ENCODE measurements around the gene NLRP6.

DNA sequence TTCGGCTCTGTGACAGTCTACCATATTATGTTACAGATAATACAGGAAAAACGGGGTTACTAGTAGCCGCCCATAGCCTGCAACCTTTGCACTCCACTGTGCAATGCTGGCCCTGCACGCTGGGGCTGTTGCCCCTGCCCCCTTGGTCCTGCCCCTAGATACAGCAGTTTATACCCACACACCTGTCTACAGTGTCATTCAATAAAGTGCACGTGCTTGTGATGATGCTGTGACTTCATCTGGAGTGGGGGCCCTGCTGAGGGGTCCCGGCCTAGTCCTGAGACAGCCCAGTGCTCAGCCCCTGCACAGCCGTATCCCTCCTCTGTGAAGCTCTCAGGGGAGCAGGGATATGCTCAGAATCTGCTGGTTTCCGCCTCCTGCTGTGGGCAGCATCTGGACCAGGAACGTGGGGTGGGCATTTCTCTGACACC lies 36.9 kb downstream of the NLRP6 start:
- TF ChIP-seq, protein P1, sequence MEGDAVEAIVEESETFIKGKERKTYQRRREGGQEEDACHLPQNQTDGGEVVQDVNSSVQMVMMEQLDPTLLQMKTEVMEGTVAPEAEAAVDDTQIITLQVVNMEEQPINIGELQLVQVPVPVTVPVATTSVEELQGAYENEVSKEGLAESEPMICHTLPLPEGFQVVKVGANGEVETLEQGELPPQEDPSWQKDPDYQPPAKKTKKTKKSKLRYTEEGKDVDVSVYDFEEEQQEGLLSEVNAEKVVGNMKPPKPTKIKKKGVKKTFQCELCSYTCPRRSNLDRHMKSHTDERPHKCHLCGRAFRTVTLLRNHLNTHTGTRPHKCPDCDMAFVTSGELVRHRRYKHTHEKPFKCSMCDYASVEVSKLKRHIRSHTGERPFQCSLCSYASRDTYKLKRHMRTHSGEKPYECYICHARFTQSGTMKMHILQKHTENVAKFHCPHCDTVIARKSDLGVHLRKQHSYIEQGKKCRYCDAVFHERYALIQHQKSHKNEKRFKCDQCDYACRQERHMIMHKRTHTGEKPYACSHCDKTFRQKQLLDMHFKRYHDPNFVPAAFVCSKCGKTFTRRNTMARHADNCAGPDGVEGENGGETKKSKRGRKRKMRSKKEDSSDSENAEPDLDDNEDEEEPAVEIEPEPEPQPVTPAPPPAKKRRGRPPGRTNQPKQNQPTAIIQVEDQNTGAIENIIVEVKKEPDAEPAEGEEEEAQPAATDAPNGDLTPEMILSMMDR (IDR thresholded peaks at IDR 0.05) = no peak
- TF ChIP-seq POLR2A (IDR thresholded peaks at IDR 0.05) = no peak

Data from esophagus squamous epithelium (tissue), 4 donors.